Stromal cell of bone marrow (primary cell): ENCODE results near the gene CCDC120.
A peak's percentile ranks its signal among the peaks of the same experiment; 100 is the strongest.

Source experiments
- DNase-seq: peaks from one replicate; pipeline ENCODE4 v3.0.0-alpha.2; 2012; ENCODE audit warnings: low read depth

Gene CCDC120

GRCh38 chrX:49063715-49064114 lies 4.9 kb downstream of the CCDC120 start:
- no peak for DNase-seq

- no peak for DNase-seq
These were observed 5.5 kb downstream of the CCDC120 start for GRCh38 chrX:49064303-49064702.

- no peak for DNase-seq
These were observed 5.9 kb downstream of the CCDC120 start for GRCh38 chrX:49064735-49065134.

- no peak for DNase-seq
These were observed 7.5 kb downstream of the CCDC120 start for GRCh38 chrX:49066278-49066677.

- DNase-seq: no peak
These were observed 7.9 kb downstream of the CCDC120 start for GRCh38 chrX:49066690-49067089.

- no peak for DNase-seq
These were observed 8.7 kb downstream of the CCDC120 start for GRCh38 chrX:49067285-49068120.

- DNase-seq: no peak
These were observed 10.2 kb downstream of the CCDC120 start for GRCh38 chrX:49069038-49069437.

GRCh38 chrX:49070988-49071387 lies 12.2 kb downstream of the CCDC120 start:
- DNase-seq: no peak

GRCh38 chrX:49071877-49072711 lies 13.3 kb downstream of the CCDC120 start:
- DNase-seq: peak; percentile 61

- DNase-seq: no peak
These were observed 13.9 kb downstream of the CCDC120 start for GRCh38 chrX:49072712-49073095.

GRCh38 chrX:49073601-49074575 lies 15.1 kb downstream of the CCDC120 start, which contains the start of gene PRAF2:
Gene PRAF2, minus strand, starts transcription at chrX:49074002. Its CDS starts 15 bp downstream, at chrX:49073987.
- DNase-seq: peak; percentile 86

GRCh38 chrX:49075347-49075746 lies 16.5 kb downstream of the CCDC120 start:
- no peak for DNase-seq

GRCh38 chrX:49077941-49078340 lies 19.1 kb downstream of the CCDC120 start:
- DNase-seq: no peak

- DNase-seq: no peak
These were observed 21.0 kb downstream of the CCDC120 start, which contains the start of gene WDR45 for GRCh38 chrX:49079489-49080428. Gene WDR45, minus strand, starts transcription at chrX:49079887. Its CDS starts 1,792 bp downstream, at chrX:49078095.

- no peak for DNase-seq
These were observed 23.6 kb downstream of the CCDC120 start for GRCh38 chrX:49082271-49082871.

- DNase-seq: no peak
These were observed 30.8 kb downstream of the CCDC120 start for GRCh38 chrX:49089553-49089952.

- DNase-seq: no peak
These were observed 37.6 kb downstream of the CCDC120 start for GRCh38 chrX:49096419-49096818.

- peak; percentile 78 for DNase-seq
These were observed 42.2 kb downstream of the CCDC120 start for GRCh38 chrX:49100704-49101628.

GRCh38 chrX:49101629-49101984 lies 42.8 kb downstream of the CCDC120 start:
- DNase-seq: no peak
